Hepatocyte (in vitro differentiated cells): ENCODE data around the gene DNAL4.

Experiments
- CTCF ChIP-seq: fragments of 200-600 bp; sonication (generic); IDR thresholded peaks from 2 replicates; pipeline ENCODE4 v1.5.1; 2016; ENCODE audit warnings: antibody characterized with exemption, mild to moderate bottlenecking; ENCODE audit not compliant: poor library complexity
- EZH2 ChIP-seq: fragments of 200-600 bp; sonication (generic); IDR thresholded peaks from 2 replicates; pipeline ENCODE4 v1.6.1; 2016; ENCODE audit warnings: antibody characterized with exemption, mild to moderate bottlenecking, borderline replicate concordance
- EZH2phosphoT487 ChIP-seq: fragments of 200-600 bp; sonication (generic); IDR thresholded peaks from one replicate; pipeline ENCODE4 v1.6.1; 2018; ENCODE audit warnings: antibody characterized with exemption, mild to moderate bottlenecking, low read depth, moderate library complexity; ENCODE audit not compliant: unreplicated experiment, severe bottlenecking

- TF ChIP-seq EZH2phosphoT487 (no peak), CTCF (no peak), EZH2 (no peak)
Measured at GRCh38 chr22:38830845-38831108, 36.8 kb upstream of the DNAL4 start.
